MCF 10A (cell line): ENCODE measurements around the gene TES. TPM values are rescaled to one million over a fixed set of nuclear protein-coding genes. Genes with fewer than 3 reads are reported as not detected.

Experiments
- BruUV-seq: library from RNA; stranded (reverse); fragments of 400-500 nt; replicated peaks from 2 replicates; lab custom pipeline; 2021; lab: Mats Ljungman, UMichigan
- CTCF ChIA-PET: fragments of 300-600 bp; sonication (Branson Sonifier 250); formaldehyde crosslinking; extraction: SDS; loops from one replicate; lab custom pipeline; 2021; ENCODE audit warnings: antibody characterized with exemption, inconsistent platforms; lab: Yijun Ruan, JAX
- POLR2A ChIA-PET: fragments of 300-600, 350-650 bp; sonication (Branson Sonifier 250); formaldehyde crosslinking; extraction: SDS; loops from one replicate; lab custom pipeline; 2020; ENCODE audit warnings: antibody characterized with exemption, inconsistent platforms; lab: Yijun Ruan, JAX
- DNase-seq: peaks from one replicate; pipeline ENCODE4 v3.0.0-alpha.2; 2018; ENCODE audit not compliant: unreplicated experiment
- H3K27ac Mint-ChIP-seq: one replicate; pipeline ENCODE4 v1.8.0; 2022; ENCODE audit warnings: mild to moderate bottlenecking, low read depth, mixed read lengths; ENCODE audit not compliant: unreplicated experiment
- H3K27me3 Mint-ChIP-seq: one replicate; pipeline ENCODE4 v1.8.0; 2022; ENCODE audit warnings: mixed read lengths; ENCODE audit not compliant: insufficient read depth, unreplicated experiment
- H3K36me3 Mint-ChIP-seq: one replicate; pipeline ENCODE4 v1.8.0; 2022; ENCODE audit warnings: mild to moderate bottlenecking, moderate library complexity, mixed read lengths; ENCODE audit not compliant: insufficient read depth, unreplicated experiment
- H3K4me1 Mint-ChIP-seq: one replicate; pipeline ENCODE4 v1.8.0; 2022; ENCODE audit warnings: mixed read lengths; ENCODE audit not compliant: insufficient read depth, unreplicated experiment
- H3K4me3 Mint-ChIP-seq: one replicate; pipeline ENCODE4 v1.8.0; 2022; ENCODE audit warnings: mild to moderate bottlenecking, moderate library complexity, mixed read lengths; ENCODE audit not compliant: unreplicated experiment
- H3K9me3 Mint-ChIP-seq: one replicate; pipeline ENCODE4 v1.8.0; 2022; ENCODE audit warnings: mixed read lengths; ENCODE audit not compliant: unreplicated experiment
- intact Hi-C: fragments of 100-400 bp; cut with micrococcal nuclease; formaldehyde crosslinking; loops from 2 replicates; pipeline ENCODE4 v1.14.1; 2022
- total RNA-seq: library from RNA; stranded (reverse); gene quantifications from 2 replicates; pipeline ENCODE4 v1.2.3, GENCODE V29; 2022
- TF ChIP-seq, protein P1 (sequence below): fragments of 200-600 bp; IDR thresholded peaks from one replicate; pipeline ENCODE4 v1.8.0; 2022; ENCODE audit warnings: antibody characterized with exemption, mild to moderate bottlenecking; ENCODE audit not compliant: unreplicated experiment

TES gene
- total RNA-seq, 1 experiment from 2014 or later, result 162 TPM

DNA sequence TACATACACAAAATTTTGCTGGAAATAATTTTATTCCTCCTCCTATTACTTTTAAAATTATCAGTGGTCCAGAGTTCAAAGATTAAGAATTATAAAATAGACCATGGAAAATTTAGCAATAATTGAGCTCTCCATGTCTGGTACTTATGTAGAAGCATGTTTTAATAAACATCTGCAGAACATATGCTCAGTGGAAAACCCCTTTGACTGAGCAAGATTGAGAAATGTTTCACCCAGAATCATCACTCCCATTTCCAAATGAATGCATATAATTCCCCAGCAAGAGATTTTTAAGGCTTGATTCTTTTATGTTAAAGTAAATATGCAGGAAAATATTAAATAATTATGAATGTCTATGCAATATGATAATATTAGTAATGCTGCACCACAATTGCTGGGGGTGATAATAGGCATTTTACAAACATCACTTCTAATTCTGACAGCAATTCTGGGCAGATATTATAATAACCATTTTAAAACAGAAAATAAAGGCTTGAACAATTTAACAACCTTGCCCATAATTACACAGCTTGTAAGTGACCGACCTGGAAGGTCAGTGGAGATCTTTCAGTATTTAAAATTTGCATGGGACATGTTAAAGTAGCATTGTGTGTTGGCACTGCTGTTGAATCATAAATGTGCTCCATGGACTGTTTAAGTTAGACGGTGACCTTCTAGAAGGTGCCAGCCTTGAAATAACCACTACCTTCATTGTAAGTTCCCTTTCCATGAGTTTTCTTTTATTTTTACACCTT, 45.6 kb upstream of the TES start:
- CTCF ChIA-PET, result interaction anchor here (1.9 to 5.0 kb wide), 2 partner anchors 8 to 26 kb away, joined by 6 to 33 read pairs; no protein-coding TSS in a partner anchor
- BruUV-seq, result no TSS peak

DNA sequence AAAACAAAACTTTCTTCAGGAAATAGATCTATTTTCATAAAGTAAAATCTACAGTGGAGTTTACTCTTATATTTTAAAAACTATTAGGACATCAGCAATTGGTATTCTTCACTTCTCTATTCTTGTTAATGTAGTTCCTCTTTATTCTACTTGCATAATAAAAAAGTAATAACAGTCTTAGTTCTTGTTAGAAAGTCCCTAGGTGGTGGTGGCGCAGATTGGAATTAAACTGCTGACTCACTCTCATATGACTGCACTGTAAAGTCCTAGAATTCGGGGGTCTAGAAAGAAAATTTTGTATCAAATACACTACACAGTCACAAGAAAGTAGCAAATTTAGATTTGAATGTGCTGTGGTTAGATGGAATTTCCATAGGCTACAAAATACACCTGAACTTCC, 44.6 kb upstream of the TES start:
- H3K27me3 Mint-ChIP-seq, result peaks cover 7% of the 10 kb centered on the region
- no peaks in the 10 kb centered on the region for H3K9me3 Mint-ChIP-seq
- intact Hi-C loops, result no loop called here
- no peak overlapping the region for H3K27ac Mint-ChIP-seq
- BruUV-seq, result no TSS peak
- TF ChIP-seq, protein P1, sequence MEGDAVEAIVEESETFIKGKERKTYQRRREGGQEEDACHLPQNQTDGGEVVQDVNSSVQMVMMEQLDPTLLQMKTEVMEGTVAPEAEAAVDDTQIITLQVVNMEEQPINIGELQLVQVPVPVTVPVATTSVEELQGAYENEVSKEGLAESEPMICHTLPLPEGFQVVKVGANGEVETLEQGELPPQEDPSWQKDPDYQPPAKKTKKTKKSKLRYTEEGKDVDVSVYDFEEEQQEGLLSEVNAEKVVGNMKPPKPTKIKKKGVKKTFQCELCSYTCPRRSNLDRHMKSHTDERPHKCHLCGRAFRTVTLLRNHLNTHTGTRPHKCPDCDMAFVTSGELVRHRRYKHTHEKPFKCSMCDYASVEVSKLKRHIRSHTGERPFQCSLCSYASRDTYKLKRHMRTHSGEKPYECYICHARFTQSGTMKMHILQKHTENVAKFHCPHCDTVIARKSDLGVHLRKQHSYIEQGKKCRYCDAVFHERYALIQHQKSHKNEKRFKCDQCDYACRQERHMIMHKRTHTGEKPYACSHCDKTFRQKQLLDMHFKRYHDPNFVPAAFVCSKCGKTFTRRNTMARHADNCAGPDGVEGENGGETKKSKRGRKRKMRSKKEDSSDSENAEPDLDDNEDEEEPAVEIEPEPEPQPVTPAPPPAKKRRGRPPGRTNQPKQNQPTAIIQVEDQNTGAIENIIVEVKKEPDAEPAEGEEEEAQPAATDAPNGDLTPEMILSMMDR, result no peak
- H3K4me3 Mint-ChIP-seq, result no peak overlapping the region
- H3K4me1 Mint-ChIP-seq, result peaks cover 7% of the 10 kb centered on the region
- ChIA-PET CTCF (interaction anchor here (0.6 to 3.0 kb wide), 4 partner anchors 11 to 71 kb away, joined by 4 to 14 read pairs (median 12); no protein-coding TSS in a partner anchor), POLR2A (interaction anchor here (0.9 kb wide), 1 partner anchor 44 kb away, joined by 3 read pairs; the partner anchor contains the start of gene TES)
- H3K36me3 Mint-ChIP-seq, result no peaks in the 10 kb centered on the region
- DNase-seq, result no peak

More for the DNA sequence above, 45.6 kb upstream of the TES start:
- Mint-ChIP-seq H3K27me3 (peaks cover 12% of the 10 kb centered on the region), H3K4me3 (no peak overlapping the region), H3K9me3 (no peaks in the 10 kb centered on the region), H3K36me3 (no peaks in the 10 kb centered on the region), H3K27ac (no peak overlapping the region), H3K4me1 (peaks cover 7% of the 10 kb centered on the region)
- no peak for DNase-seq
- intact Hi-C loops, result no loop called here
- TF ChIP-seq, protein P1, result no peak
- POLR2A ChIA-PET, result no interaction called here

DNA sequence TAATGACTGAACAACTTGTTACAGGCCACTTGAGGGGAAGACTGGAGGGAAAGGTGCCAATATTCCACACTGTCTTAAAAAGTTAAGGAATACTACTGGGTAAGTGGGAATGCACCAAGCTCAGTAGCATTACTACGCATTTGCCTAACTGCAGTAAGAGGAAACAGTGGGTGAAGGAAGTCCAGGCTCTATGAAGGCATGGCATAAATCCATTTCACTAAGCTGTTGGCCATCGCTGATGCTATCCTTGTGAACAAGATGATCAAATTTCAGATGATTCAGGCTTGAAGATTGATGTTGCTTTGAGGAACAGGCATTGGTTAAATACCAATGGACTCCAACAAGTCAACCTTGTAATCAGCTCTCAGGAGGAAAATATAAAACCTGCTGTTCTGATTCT, 44.2 kb upstream of the TES start:
- Mint-ChIP-seq H3K27me3 (peaks cover 10% of the 10 kb centered on the region), H3K9me3 (no peaks in the 10 kb centered on the region), H3K27ac (no peak overlapping the region), H3K4me1 (peaks cover 7% of the 10 kb centered on the region), H3K4me3 (no peak overlapping the region), H3K36me3 (no peaks in the 10 kb centered on the region)
- intact Hi-C loops, result no loop called here
- CTCF ChIA-PET, result interaction anchor here (0.6 to 3.0 kb wide), 5 partner anchors 10 to 425 kb away, joined by 4 to 14 read pairs (median 11); no protein-coding TSS in a partner anchor
- TF ChIP-seq, protein P1, result no peak
- POLR2A ChIA-PET, result interaction anchor here (0.6 to 0.9 kb wide), 2 partner anchors 43 to 44 kb away, joined by 3 read pairs; partner anchors contain the start of gene TES
- BruUV-seq, result no TSS peak
- DNase-seq, result no peak

DNA sequence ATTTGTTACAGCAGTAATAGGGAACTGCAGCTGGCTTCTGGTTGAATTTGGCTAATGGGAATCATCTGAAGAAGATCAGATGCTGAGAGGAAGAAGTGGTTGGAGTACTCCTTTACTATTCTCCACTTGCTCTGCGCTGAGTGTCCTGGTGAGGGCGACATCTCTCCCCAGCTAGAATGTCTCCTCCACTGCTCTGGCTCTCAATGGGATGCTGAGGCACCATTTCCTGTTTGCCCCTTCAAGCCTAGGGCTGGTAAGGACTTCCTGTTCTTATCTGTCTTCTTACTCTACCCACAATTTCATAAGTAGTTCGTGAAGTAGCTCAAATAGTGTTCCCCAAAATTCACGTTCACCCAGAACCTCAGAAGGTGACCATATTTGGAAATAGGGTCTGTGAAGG, 43.2 kb upstream of the TES start:
- intact Hi-C loops, result no loop called here
- Mint-ChIP-seq H3K27me3 (peaks cover 20% of the 10 kb centered on the region), H3K4me1 (peaks cover 7% of the 10 kb centered on the region), H3K27ac (no peak overlapping the region), H3K9me3 (no peaks in the 10 kb centered on the region), H3K36me3 (no peaks in the 10 kb centered on the region), H3K4me3 (no peak overlapping the region)
- no TSS peak for BruUV-seq
- no peak for DNase-seq
- TF ChIP-seq, protein P1, result no peak
- ChIA-PET POLR2A (no interaction called here), CTCF (interaction anchor here (0.6 to 3.0 kb wide), 9 partner anchors 9 to 941 kb away, joined by 3 to 14 read pairs (median 5); no protein-coding TSS in a partner anchor)
